DND-41 (cell line): ENCODE measurements around the gene ZXDC.

ENCODE experiments used
- ATAC-seq: fragments of 200-7000 bp; cut with Tn5 transposase; 3 replicates; pipeline ENCODE4 v1.9.1; 2021; ENCODE audit warnings: low read depth; ENCODE audit not compliant: insufficient read depth
- DNase-seq: peaks from one replicate; pipeline ENCODE4 v3.0.0-alpha.2; 2020
- H2AFZ ChIP-seq: 2 replicates; pipeline ENCODE4 v1.6.0; 2012; ENCODE audit warnings: low read depth, low read length
- H3K27ac ChIP-seq: 2 replicates; pipeline ENCODE4 v1.5.1; 2012; ENCODE audit warnings: low read length, inconsistent platforms
- H3K27me3 ChIP-seq: fragments of 200-600 bp; sonication (generic); 2 replicates; pipeline ENCODE4 v1.6.0; 2012; ENCODE audit warnings: low read length, mild to moderate bottlenecking, inconsistent platforms; ENCODE audit not compliant: insufficient read depth, poor library complexity
- H3K36me3 ChIP-seq: 2 replicates; pipeline ENCODE4 v1.5.1; 2012; ENCODE audit warnings: low read length, inconsistent platforms; ENCODE audit not compliant: insufficient read depth
- H3K4me1 ChIP-seq: 2 replicates; pipeline ENCODE4 v1.5.1; 2012; ENCODE audit warnings: mild to moderate bottlenecking, low read length; ENCODE audit not compliant: insufficient read depth
- H3K4me2 ChIP-seq: 2 replicates; pipeline ENCODE4 v1.6.0; 2012; ENCODE audit warnings: mild to moderate bottlenecking, moderate library complexity, low read length, inconsistent platforms; ENCODE audit not compliant: insufficient read depth
- H3K4me3 ChIP-seq, 2 experiments: fragments of 200-600 bp in 1 of 2; shearing (Covaris generic) in 1 of 2; 2 replicates each; pipeline ENCODE4 v1.5.1; 2012 to 2016; ENCODE audit warnings: inconsistent platforms in 2 of 2, low read length in 2 of 2, mild to moderate bottlenecking in 2 of 2, low read depth in 1 of 2, moderate library complexity in 1 of 2
- H3K79me2 ChIP-seq: 2 replicates; pipeline ENCODE4 v1.6.0; 2012; ENCODE audit warnings: low read length, inconsistent platforms; ENCODE audit not compliant: insufficient read depth
- H3K9ac ChIP-seq: 2 replicates; pipeline ENCODE4 v1.6.0; 2012; ENCODE audit warnings: low read depth, mild to moderate bottlenecking, inconsistent platforms, low read length, moderate library complexity
- H3K9me3 ChIP-seq: 2 replicates; pipeline ENCODE4 v1.5.1; 2012; ENCODE audit warnings: low read length, moderate library complexity, mild to moderate bottlenecking, inconsistent platforms; ENCODE audit not compliant: insufficient read depth, severe bottlenecking
- H4K20me1 ChIP-seq: 2 replicates; pipeline ENCODE4 v1.6.0; 2012; ENCODE audit warnings: low read length; ENCODE audit not compliant: insufficient read depth
- EZH2 ChIP-seq: IDR thresholded peaks from 3 replicates; pipeline ENCODE4 v1.6.1; 2012; ENCODE audit warnings: borderline replicate concordance, low read depth, mild to moderate bottlenecking, moderate library complexity, low read length, inconsistent platforms; ENCODE audit not compliant: severe bottlenecking
- TF ChIP-seq, protein P1 (sequence below): IDR thresholded peaks from 2 replicates; pipeline ENCODE4 v1.5.1; 2012; ENCODE audit warnings: borderline replicate concordance, low read length, moderate library complexity, mild to moderate bottlenecking; ENCODE audit not compliant: poor library complexity, severe bottlenecking; ENCODE audit errors: extremely low read depth

ZXDC gene

GRCh38 chr3:126456211-126456610, 19.5 kb downstream of the ZXDC start:
- Histone ChIP-seq H3K27ac (no peak overlapping the region), H3K27me3 (no peaks in the 10 kb centered on the region), H3K36me3 (peaks cover 93% of the 10 kb centered on the region), H3K4me3 (no peak overlapping the region), H3K4me1 (no peaks in the 10 kb centered on the region), H3K79me2 (peaks cover 53% of the 10 kb centered on the region), H3K4me2 (no peak overlapping the region), H3K9ac (no peak overlapping the region), H3K9me3 (no peaks in the 10 kb centered on the region), H4K20me1 (peaks cover 65% of the 10 kb centered on the region), H2AFZ (no peak overlapping the region)
- ATAC-seq: no peak
- no peak for DNase-seq
- no peak for TF ChIP-seq EZH2
- TF ChIP-seq, protein P1, sequence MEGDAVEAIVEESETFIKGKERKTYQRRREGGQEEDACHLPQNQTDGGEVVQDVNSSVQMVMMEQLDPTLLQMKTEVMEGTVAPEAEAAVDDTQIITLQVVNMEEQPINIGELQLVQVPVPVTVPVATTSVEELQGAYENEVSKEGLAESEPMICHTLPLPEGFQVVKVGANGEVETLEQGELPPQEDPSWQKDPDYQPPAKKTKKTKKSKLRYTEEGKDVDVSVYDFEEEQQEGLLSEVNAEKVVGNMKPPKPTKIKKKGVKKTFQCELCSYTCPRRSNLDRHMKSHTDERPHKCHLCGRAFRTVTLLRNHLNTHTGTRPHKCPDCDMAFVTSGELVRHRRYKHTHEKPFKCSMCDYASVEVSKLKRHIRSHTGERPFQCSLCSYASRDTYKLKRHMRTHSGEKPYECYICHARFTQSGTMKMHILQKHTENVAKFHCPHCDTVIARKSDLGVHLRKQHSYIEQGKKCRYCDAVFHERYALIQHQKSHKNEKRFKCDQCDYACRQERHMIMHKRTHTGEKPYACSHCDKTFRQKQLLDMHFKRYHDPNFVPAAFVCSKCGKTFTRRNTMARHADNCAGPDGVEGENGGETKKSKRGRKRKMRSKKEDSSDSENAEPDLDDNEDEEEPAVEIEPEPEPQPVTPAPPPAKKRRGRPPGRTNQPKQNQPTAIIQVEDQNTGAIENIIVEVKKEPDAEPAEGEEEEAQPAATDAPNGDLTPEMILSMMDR: no peak

DNA sequence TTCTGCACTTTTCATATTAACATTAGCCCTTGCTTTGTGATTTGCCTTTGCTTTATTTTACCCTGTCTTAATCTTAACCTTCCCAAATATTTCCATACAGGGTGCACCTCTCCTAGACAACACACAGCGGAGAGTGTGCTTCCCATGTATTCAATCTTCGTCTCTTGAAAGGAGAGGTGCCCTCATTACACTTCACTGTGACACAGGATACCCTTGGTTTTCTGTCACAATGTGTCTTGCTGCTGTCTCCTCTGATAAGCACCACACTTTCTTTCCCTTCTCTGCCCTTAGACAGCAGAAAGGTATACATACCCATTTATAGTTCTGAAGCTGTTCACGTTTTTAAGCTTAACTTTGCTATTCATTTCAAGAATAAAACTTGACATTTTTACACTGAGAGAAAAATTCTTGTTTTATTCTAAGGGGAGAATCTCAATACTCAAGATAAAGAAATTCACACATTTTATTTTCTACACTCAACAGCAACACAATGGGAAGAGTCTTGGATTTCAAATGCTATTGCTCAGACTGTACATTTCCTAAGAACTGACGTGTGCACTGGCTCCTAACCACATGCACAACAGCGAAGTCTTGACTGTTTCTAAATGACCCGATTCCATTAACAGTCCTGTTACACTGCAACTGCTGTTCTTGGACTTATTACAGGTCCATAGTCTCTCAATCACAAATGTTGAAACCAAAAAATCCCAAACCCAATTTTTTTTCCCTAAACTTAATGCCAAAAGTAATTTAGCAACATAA, 21.1 kb downstream of the ZXDC start:
- peaks cover 65% of the 10 kb centered on the region for H4K20me1 ChIP-seq

DNA sequence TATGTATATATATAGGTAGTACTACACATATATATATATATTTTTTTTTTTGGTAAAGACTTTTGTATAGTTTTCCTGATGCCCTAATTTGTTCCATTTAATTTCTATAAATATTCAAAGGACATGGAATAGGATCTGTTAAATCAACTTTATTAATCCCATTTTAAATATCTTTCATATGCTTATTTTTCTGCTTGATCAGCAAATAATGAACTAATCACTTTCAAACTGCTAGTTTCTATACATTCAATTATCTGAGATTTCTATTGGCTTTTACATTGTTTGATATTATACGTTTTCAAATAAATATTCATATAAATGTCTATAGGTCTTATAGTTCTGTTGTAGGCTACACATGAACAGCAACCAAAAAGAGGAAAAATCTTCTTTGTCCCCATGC, 21.7 kb downstream of the ZXDC start:
- DNase-seq (no peak), ATAC-seq (no peak)
- H3K9me3 ChIP-seq: no peaks in the 10 kb centered on the region
- no peak overlapping the region for H3K27ac ChIP-seq
- H3K4me1 ChIP-seq: no peaks in the 10 kb centered on the region
- peaks cover 94% of the 10 kb centered on the region for H3K36me3 ChIP-seq
- H3K4me3 ChIP-seq: no peak overlapping the region
- TF ChIP-seq EZH2: no peak
- TF ChIP-seq, protein P1: no peak
- no peak overlapping the region for H3K4me2 ChIP-seq
- peaks cover 63% of the 10 kb centered on the region for H4K20me1 ChIP-seq
- no peak overlapping the region for H2AFZ ChIP-seq
- H3K27me3 ChIP-seq: no peaks in the 10 kb centered on the region
- H3K9ac ChIP-seq: no peak overlapping the region
- peaks cover 38% of the 10 kb centered on the region for H3K79me2 ChIP-seq

More for the DNA sequence above, 21.1 kb downstream of the ZXDC start:
- no peak overlapping the region for H3K9ac ChIP-seq
- H3K4me2 ChIP-seq: no peak overlapping the region
- peaks cover 95% of the 10 kb centered on the region for H3K36me3 ChIP-seq
- H3K27me3 ChIP-seq: no peaks in the 10 kb centered on the region
- H3K4me1 ChIP-seq: no peaks in the 10 kb centered on the region
- no peak overlapping the region for H3K27ac ChIP-seq
- ATAC-seq (no peak), DNase-seq (no peak)
- peaks cover 44% of the 10 kb centered on the region for H3K79me2 ChIP-seq
- H2AFZ ChIP-seq: no peak overlapping the region
- no peak overlapping the region for H3K4me3 ChIP-seq
- H3K9me3 ChIP-seq: no peaks in the 10 kb centered on the region
- TF ChIP-seq, protein P1: no peak
- TF ChIP-seq EZH2: no peak

DNA sequence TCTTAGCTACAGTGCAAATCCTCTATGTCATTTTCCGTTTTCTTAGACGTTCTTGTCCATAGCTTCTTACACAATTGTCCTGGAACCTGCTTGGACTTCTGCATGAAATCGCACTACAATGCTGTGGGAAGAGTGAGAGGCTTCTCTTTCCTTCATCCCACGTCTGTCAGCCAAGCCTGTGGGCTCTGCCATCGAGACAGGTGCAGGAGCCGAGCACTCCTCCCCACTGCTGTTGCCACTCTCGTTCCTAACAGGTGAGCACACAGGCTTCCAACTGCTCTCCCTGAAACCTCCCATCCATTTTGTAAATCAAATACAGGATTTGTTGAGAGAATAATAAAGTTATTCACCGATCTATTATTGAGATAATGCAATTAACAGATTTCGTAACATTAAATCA, 23.5 kb downstream of the ZXDC start:
- DNase-seq (no peak), ATAC-seq (no peak)
- Histone ChIP-seq H3K9me3 (no peaks in the 10 kb centered on the region), H4K20me1 (peaks cover 63% of the 10 kb centered on the region), H3K36me3 (peaks cover 88% of the 10 kb centered on the region), H3K4me2 (no peak overlapping the region), H3K27me3 (no peaks in the 10 kb centered on the region), H3K4me3 (no peak overlapping the region), H3K9ac (no peak overlapping the region), H3K79me2 (peaks cover 24% of the 10 kb centered on the region), H2AFZ (no peak overlapping the region), H3K27ac (no peak overlapping the region), H3K4me1 (no peaks in the 10 kb centered on the region)
- TF ChIP-seq EZH2: no peak
- TF ChIP-seq, protein P1: no peak
